ENCODE measurements around the gene TLCD2. TPM values are rescaled to one million over a fixed set of nuclear protein-coding genes. Genes with fewer than 3 reads are reported as not detected.
A peak's percentile ranks its signal among the peaks of the same experiment; 100 is the strongest.
"Not testable (repeated sequence)": the region's sequence is repeated elsewhere in the genome, so short reads cannot be mapped to it uniquely, and the experiment has no call there.

The TLCD2 gene
- polyA plus RNA-seq, 3 donors, result 5.5 to 6.5 (median 6.2) TPM

DNA sequence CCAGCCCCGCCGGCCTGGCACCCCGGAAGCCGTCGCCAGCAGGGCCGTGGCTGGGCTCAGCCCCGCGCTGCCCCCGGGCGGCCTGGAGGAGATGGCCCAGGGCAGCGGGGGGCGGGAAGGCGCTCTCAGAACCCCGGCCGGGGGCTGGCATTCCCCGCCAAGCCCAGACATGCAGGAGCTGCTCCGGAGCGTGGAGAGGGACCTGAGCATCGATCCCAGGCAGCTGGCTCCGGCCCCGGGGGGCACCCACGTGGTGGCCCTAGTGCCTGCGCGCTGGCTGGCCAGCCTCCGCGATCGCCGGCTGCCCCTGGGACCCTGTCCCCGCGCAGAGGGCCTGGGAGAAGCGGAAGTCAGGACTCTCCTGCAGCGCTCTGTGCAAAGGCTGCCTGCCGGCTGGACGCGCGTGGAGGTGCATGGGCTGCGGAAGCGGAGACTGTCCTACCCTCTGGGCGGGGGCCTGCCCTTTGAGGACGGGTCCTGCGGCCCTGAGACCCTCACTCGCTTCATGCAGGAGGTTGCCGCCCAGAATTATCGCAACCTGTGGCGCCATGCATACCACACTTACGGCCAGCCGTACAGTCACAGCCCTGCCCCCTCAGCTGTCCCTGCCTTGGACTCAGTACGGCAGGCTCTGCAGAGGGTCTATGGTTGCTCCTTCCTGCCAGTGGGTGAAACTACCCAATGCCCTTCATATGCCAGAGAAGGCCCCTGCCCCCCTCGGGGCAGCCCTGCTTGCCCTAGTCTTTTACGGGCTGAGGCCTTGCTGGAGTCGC is 14.9 kb upstream of the TLCD2 start:
- DNase-seq (ENCODE audit: extremely low read depth in 1 of 11, low read depth in 9 of 11, low spot score in 4 of 11), result no peak

GRCh38 chr17:1724351-1724868 is 14.2 kb upstream of the TLCD2 start, which contains the start of gene WDR81:
Gene WDR81, plus strand, starts transcription at chr17:1724704. Its CDS starts 256 bp downstream, at chr17:1724960.
- peak in 5 of 11 donors; percentile 73 to 81 (median 76) for DNase-seq (ENCODE audit: extremely low read depth in 1 of 11, low read depth in 9 of 11, low spot score in 4 of 11)

GRCh38 chr17:1722022-1722421 is 11.8 kb upstream of the TLCD2 start:
- not testable (repeated sequence) for DNase-seq (ENCODE audit: extremely low read depth in 1 of 11, low read depth in 9 of 11, low spot score in 4 of 11)

DNA sequence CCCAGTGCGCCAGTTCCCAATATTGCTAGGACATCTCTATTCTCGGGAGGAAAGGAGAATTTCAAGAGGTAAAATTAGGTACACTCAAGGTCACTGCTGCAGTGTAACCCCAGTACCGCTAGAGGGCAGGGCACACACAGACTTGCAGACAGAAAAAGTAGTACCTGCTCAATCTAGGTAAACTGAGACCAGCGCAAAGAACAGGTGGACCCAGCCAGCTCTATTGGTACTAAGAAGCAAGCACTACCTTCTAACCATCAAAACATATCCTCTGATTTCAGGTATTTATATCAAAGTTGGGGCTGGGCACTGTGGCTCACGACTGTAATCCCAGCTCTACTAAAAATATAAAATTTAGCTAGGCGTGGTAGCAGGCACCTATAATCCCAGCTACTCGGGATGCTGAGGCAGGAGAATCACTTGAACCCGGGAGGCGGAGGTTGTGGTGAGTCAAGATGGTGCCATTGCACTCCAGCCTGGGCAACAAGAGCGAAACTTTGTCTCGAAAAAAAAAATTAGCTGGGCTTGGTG is 10.7 kb upstream of the TLCD2 start:
- peak in 2 of 11 donors; percentile 44 to 75 for DNase-seq (ENCODE audit: extremely low read depth in 1 of 11, low read depth in 9 of 11, low spot score in 4 of 11)

DNA sequence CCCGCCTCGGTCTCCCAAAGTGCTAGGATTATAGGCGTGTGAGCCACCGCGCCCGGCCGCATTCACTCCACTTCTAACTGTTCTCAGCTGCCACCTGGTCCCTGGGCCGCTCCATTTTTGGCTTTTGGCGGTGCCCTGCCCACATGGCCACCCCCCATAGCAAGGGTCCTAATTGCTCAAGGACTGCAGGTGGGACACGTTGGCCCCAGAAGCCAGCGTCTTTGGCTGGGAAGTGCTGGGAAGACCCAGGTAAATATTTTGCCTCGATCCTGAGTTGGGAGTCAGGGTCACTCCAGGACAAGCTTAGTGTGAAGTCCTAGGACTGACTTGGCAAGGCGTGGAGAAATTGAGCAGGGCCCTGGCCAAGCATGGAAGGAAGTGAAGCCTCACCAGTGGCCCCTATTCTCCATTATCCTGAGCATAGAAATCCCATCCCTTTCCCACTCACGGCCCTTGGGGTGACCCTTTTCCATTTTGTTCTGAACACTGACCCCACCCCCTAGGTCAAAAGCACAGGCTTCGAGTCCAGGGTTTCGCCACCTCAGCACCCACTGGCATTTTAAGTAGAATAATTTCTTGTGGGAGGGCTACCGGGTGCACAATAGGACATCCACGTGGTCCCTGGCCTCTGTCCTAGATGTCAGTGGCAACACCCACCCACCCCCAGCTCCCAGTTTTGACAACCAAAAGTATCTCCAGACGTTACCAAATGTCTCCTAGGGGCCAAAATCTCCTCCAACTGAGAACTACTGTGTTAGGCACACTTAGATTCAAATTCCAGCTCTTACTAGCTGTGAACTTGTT is 8.4 kb upstream of the TLCD2 start:
- DNase-seq (ENCODE audit: extremely low read depth in 1 of 11, low read depth in 9 of 11, low spot score in 4 of 11), result no peak

- peak; percentile 89 to 97 (median 93) for DNase-seq (ENCODE audit: extremely low read depth in 1 of 11, low read depth in 9 of 11, low spot score in 4 of 11)
These were observed 6.9 kb upstream of the TLCD2 start for GRCh38 chr17:1716912-1717695.

GRCh38 chr17:1716076-1716911 is 6.1 kb upstream of the TLCD2 start:
- peak; percentile 97 to 100 (median 100) for DNase-seq (ENCODE audit: extremely low read depth in 1 of 11, low read depth in 9 of 11, low spot score in 4 of 11)

- no peak for DNase-seq (ENCODE audit: extremely low read depth in 1 of 11, low read depth in 9 of 11, low spot score in 4 of 11)
These were observed 5.6 kb upstream of the TLCD2 start for GRCh38 chr17:1715803-1716075.

GRCh38 chr17:1714980-1715802 is 5.0 kb upstream of the TLCD2 start:
- no peak for DNase-seq (ENCODE audit: extremely low read depth in 1 of 11, low read depth in 9 of 11, low spot score in 4 of 11)

DNA sequence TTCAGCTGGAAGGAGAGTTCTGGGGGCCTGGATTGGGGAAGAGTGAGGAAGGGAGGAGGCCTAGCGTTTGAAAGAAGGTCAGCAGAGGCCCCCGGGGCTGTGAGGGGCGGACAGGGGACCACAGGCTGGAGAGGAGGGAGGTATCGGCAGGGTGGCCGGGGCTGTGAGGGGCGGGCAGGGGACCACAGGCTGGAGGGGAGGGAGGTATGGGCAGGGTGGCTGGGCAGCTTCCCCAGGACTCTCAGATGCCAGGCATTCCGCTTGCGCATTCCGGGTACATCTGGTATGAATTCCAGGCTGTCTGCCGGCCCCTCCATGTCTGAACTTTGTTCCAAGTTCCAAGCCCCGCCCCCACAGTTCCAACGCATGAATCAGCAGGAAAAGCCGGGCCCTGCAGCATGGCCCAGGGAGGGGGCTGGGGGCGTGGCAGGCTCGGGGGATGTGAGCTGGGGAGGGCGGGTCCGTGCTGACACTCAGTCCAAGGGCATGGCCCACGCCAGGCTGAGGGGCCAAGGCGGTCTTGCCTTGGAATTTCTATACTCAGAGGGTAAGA is 4.3 kb upstream of the TLCD2 start:
- DNase-seq (ENCODE audit: extremely low read depth in 1 of 11, low read depth in 9 of 11, low spot score in 4 of 11), result peak in 9 of 11 donors; percentile 72 to 96 (median 89)

DNA sequence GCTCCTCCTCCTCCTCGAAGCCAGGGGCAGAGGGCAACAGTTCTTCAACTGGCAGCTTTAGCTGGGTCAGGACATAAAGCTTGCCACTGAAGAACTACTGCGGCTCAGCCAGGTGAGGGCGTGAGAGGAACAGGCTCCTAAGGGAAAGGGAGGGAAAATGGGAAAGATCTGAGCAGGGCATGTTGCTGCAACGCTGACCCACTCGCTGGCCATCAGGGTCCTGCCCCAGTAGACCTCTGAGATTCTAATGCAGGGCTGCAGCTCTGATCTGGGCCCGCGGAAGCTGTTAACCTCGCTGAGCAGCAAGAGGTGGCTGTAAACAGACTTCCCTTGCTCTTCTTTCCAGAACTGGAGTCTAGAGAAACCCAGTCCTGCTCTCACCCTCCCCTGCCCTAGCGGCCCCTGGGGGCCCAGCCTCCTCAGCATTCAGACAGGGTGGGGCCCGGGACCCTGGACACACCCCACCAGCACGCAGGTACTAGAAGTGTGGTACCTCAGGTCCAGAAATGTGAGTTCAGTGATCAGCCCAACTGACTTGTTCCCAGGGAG is 3.8 kb upstream of the TLCD2 start:
- peak in 2 of 11 donors; percentile 50 to 65 for DNase-seq (ENCODE audit: extremely low read depth in 1 of 11, low read depth in 9 of 11, low spot score in 4 of 11)

- DNase-seq (ENCODE audit: extremely low read depth in 1 of 11, low read depth in 9 of 11, low spot score in 4 of 11), result no peak
These were observed 3.1 kb upstream of the TLCD2 start for GRCh38 chr17:1713160-1713877.

GRCh38 chr17:1712271-1712670 is 2.1 kb upstream of the TLCD2 start:
- no peak for DNase-seq (ENCODE audit: extremely low read depth in 1 of 11, low read depth in 9 of 11, low spot score in 4 of 11)

DNA sequence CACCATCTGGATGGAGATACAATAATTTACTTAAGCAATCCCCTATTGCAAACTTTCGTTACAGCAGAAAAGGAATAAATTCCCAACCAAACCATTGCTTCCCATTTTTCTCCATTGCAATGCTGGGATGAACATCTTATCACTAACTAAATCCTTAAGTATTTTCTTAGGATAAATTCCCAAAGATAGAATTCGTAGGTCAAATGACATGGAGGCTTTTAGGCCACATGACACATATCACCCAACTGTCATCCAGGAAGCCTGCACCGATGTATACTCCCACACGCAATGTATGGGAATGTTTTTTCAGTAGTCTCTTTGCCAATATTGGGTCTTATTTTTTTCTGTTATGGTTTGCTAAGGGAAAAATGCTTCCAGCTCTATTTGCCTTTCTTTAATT is 1.6 kb upstream of the TLCD2 start:
- no peak for DNase-seq (ENCODE audit: extremely low read depth in 1 of 11, low read depth in 9 of 11, low spot score in 4 of 11)

- no peak for DNase-seq (ENCODE audit: extremely low read depth in 1 of 11, low read depth in 9 of 11, low spot score in 4 of 11)
These were observed 803 bp upstream of the TLCD2 start for GRCh38 chr17:1710807-1711553.
